ENCODE data around the gene CPSF3. TPM values are rescaled to one million over a fixed set of nuclear protein-coding genes. Genes with fewer than 3 reads are reported as not detected.

Gene CPSF3
- total RNA-seq, 1 donor from 2014 or later = 37.7 TPM

- DNase-seq (ENCODE audit: low read depth in 2 of 2) = no peak
Observed at GRCh38 chr2:9419541-9419940, 3.9 kb upstream of the CPSF3 start.

DNA sequence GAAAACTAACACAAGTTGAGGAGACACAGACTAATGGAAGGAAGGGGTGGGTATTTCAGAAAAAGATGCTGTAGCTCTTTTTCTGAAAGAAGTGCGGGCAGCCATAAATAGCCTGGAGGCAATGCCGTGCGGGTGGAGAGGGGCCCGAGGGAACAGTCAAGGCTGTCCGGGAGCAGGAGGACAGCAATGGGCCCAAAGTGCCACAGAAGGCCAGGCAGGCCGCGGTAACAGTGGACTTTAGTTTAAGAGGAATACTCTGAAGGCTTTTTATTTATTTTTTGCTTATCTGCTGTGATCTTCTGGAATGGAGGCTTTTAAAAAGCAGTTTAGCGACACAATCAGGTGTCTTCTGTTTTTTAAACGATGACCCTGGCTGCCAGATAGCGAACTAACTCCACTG is 3.0 kb upstream of the CPSF3 start:
- DNase-seq (ENCODE audit: low read depth in 2 of 2) = no peak

DNA sequence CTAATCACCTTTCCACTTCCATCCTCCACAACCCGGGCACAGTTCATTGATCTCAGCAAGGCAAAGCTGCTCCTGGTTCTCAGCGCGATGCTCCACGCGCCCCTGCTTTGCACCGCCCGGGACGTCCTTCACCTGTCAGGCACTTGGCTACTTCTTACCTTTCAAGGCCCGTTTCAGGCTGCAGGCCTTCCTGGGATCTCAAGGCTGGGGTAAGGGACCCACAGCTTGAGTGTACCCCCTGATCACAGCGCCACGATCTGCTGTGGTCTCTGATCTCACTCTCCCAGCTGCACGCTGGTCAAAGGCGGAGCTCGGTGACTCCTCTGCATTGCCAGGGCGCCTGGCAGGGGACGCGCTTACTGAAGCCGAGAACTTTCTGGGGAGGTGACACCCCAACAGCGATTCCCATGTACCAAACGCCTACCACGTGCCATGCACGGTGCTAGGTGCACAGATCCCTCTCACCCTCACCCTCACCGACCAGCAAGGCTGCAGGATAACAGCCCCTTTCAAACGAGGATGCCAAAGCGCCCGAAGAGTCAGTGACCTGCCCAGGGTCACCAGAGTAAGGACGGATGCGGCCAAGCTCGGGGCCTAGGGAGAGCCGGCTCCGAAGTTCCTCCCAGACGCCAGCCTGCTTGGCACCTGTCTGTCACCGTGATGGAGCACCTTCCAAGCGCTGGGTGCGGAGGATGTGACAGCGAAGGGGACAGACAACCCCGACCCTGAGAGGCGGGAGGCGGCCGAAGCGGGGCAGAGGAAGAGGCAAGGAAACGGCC is 944 bp upstream of the CPSF3 start:
- peak in 1 of 2 donors; percentile 35 for DNase-seq (ENCODE audit: low read depth in 2 of 2)

DNA sequence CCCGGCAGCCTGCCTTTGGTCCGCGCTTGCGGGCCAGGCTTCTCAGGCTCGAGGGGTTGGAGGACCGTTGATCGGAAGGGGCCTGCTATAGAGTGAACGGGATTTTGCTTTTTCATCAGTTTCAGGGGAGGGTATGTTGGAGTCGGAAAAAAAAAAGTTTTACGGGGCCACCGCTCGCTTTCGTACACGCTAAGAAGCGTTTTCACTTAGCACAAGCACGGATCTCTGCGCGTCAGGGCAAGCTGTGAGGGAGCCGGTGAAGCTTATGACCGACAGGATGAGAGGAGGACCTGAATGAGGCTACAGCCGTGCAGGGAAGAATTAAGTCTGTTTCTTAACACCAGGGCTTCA is 443 bp downstream of the CPSF3 start:
- DNase-seq (ENCODE audit: low read depth in 2 of 2) = peak in 1 of 2 donors; percentile 60

- no peak for DNase-seq (ENCODE audit: low read depth in 2 of 2)
Observed at GRCh38 chr2:9424447-9425164, 1.2 kb downstream of the CPSF3 start.

- DNase-seq (ENCODE audit: low read depth in 2 of 2) = no peak
Observed at GRCh38 chr2:9428965-9429577, 5.6 kb downstream of the CPSF3 start.

- peak in 1 of 2 donors; percentile 33 for DNase-seq (ENCODE audit: low read depth in 2 of 2)
Observed at GRCh38 chr2:9430316-9431293, 7.2 kb downstream of the CPSF3 start.

DNA sequence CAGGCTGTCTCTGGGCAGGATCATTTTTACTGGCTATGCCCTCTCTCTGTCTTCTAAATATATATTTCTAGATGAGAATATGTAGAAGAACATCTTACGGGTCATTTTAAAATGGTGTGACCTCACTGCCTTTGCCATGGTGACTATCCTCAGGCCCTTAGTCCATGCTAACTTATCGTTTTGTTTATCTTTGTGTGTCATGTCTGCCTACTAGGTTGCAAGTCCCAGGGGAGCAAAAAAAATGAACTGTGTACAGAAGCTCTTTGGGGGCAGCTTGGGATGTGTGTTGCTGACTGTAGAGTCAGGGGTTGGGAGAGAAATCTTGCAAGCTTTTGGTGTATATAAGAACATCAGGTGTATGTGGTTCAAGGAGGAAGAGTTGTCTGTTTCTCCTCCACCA is 11.0 kb downstream of the CPSF3 start:
- DNase-seq (ENCODE audit: low read depth in 2 of 2) = no peak

- no peak for DNase-seq (ENCODE audit: low read depth in 2 of 2)
Observed at GRCh38 chr2:9439536-9439935, 16.1 kb downstream of the CPSF3 start.

- no peak for DNase-seq (ENCODE audit: low read depth in 2 of 2)
Observed at GRCh38 chr2:9440058-9440727, 16.7 kb downstream of the CPSF3 start.

GRCh38 chr2:9441556-9441955 is 18.1 kb downstream of the CPSF3 start:
- no peak for DNase-seq (ENCODE audit: low read depth in 2 of 2)

- no peak for DNase-seq (ENCODE audit: low read depth in 2 of 2)
Observed at GRCh38 chr2:9443526-9443925, 20.1 kb downstream of the CPSF3 start.

DNA sequence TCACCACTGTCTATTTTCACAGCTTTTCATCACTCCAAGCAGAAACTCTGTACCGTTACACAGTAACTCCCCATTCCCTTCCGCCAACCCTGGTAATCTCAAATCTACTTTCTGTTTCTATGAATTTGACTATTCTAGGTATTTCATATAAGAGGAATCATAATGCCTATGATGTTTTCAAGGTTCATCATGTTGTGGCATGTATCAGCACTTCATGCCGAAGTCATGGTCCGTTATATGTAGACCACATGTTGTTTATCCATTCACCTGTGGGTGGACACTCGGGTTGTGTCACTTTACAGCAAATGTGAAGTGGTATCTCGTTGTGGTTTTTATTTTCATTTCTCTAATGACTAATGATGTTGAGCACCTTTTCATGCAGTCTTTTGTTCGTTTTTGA is 21.6 kb downstream of the CPSF3 start:
- no peak for DNase-seq (ENCODE audit: low read depth in 2 of 2)

GRCh38 chr2:9451231-9451630 is 27.8 kb downstream of the CPSF3 start:
- DNase-seq (ENCODE audit: low read depth in 2 of 2) = no peak

GRCh38 chr2:9460441-9461017 is 37.1 kb downstream of the CPSF3 start:
- no peak for DNase-seq (ENCODE audit: low read depth in 2 of 2)

DNA sequence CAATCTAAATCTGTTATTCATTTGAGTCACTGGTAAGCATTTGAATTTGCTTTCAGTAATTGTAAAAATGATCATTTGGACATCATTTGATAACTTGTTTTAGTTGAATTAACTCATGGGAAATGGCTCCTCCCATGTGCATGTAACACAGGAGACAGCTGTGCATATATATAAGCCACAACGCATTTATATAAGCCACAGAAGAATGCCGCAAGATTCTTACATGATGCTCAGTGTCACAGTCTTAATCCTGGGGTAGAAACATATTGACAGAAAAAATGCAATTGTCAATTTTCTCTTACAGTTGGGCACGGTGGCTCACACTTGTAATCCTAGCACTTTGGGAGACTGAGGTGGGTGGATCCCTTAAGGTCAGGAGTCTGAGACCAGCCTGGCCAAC is 37.6 kb downstream of the CPSF3 start:
- DNase-seq (ENCODE audit: low read depth in 2 of 2) = no peak

DNA sequence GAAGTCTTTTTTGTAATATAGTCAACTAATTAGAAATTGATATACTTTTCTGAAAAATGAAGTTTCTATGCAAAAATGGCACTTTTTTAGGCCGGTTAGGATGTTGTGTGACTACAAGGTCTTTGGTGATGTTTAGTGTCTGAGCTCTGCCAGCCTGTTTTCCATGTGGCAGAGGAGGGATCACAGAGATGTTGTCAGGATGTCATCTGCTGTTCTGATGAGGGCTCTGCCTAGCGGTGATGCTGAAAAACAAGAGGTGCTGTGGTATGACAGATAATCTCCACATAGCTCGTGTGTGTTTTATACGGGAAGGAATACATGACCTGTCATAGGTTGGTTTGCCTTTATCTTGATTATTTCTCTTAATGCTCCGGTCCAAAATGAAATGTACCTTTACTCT is 38.9 kb downstream of the CPSF3 start:
- no peak for DNase-seq (ENCODE audit: low read depth in 2 of 2)

DNA sequence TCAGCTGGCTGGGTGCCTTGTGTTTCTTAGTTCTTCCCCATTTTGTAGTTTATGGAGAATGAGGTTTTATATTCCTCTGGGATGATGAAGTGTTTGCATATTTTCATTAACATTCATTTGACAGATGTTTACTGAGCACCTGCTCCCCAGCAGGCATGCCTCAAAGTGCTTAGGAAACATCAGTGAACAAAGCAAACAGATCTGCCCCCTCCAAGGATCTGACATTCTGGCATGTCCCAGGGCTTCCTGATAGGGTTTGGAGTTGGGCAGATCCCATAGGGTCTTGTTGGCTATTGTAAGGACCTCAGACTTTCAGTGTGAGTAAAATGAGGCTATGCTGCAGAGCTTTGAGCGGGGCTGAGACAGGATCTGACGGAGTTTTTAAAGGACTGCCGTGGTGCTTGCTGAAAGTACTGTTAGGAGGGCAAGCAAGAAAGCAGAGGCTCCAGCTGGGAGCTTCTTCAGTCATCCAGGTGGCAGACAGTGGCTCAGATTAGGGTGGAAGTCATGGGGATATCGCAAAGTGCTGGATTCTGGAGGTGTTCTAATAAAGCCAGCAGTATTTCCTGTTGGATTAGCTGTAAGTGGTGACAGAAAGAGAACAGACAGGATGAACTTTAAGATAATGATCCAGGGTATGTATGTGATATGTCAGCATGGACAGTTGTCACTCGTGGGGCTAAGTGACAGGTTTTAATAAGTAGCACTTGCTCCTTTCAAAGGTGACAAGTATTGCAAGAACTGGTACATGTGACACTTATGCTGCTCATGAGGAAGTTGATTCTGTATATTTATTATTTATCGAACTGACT is 39.6 kb downstream of the CPSF3 start:
- DNase-seq (ENCODE audit: low read depth in 2 of 2) = no peak

GRCh38 chr2:9463698-9464034 is 40.2 kb downstream of the CPSF3 start:
- no peak for DNase-seq (ENCODE audit: low read depth in 2 of 2)

- no peak for DNase-seq (ENCODE audit: low read depth in 2 of 2)
Observed at GRCh38 chr2:9465170-9465569, 41.7 kb downstream of the CPSF3 start.
